NCI-H2171 (cell line): Measurements from ENCODE around the gene SYNGR2.
"Not testable (repeated sequence)": the region's sequence is repeated elsewhere in the genome, so short reads cannot be mapped to it uniquely, and the experiment has no call there.

Experiments used
- DNase-seq: peaks from one replicate; lab custom pipeline; 2025; lab: John Stamatoyannopoulos, UW

Gene SYNGR2

DNA sequence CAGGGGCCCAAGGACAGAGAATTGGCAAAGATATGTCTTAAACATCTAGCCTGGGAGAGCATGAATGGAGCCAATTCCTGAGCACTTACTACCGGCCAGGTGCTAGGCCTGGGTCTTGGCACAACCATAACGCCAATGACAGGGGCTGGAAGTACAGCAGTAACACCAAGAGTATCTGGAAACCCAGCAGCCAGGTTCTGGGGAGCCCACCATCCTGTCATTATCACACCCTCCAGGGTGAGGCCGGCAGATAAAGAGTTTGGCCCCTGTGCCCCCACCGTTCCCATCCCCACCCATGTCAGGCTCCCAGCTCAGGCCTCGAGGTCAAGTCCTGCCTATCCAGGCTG, 38.3 kb upstream of the SYNGR2 start:
- DNase-seq = no peak

DNA sequence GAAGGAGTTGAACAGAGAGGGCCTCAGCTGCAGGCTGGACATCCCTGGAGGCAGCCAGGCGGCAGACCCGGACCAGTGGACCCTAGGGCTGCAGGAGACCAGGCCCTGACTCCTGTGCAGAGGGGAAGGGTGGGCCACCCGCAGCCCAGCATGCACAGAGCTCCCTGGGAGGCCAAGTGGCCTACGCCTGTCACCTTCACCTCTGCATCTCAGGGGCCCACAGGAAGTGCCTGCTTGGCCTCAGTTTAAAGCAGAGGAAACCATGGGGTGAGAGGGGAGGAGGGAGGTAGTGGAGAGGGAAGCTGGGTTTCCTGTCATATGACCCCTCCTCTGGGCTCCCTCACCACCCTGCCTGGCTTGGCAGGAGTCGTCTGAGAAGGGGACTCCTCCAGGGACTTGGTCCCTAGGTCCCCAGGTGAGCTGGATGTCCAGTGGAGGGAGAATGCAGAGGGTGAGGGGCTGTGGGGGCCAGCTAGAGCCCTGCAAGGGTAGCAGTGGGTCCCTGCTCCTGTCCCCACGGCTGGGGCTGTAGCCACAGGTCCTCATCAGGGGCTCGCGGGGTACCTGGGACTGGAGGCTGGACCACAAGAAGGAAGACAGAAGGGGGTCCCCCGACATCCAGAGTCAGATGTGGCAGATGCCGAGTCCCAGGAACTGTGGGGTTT, 37.8 kb upstream of the SYNGR2 start, which contains the start of gene TMC8:
Gene TMC8 (plus strand): TSS at position 335 of the 665 bp plus-strand sequence. CDS start 818 bp downstream, outside the sequence.
- DNase-seq = no peak

DNA sequence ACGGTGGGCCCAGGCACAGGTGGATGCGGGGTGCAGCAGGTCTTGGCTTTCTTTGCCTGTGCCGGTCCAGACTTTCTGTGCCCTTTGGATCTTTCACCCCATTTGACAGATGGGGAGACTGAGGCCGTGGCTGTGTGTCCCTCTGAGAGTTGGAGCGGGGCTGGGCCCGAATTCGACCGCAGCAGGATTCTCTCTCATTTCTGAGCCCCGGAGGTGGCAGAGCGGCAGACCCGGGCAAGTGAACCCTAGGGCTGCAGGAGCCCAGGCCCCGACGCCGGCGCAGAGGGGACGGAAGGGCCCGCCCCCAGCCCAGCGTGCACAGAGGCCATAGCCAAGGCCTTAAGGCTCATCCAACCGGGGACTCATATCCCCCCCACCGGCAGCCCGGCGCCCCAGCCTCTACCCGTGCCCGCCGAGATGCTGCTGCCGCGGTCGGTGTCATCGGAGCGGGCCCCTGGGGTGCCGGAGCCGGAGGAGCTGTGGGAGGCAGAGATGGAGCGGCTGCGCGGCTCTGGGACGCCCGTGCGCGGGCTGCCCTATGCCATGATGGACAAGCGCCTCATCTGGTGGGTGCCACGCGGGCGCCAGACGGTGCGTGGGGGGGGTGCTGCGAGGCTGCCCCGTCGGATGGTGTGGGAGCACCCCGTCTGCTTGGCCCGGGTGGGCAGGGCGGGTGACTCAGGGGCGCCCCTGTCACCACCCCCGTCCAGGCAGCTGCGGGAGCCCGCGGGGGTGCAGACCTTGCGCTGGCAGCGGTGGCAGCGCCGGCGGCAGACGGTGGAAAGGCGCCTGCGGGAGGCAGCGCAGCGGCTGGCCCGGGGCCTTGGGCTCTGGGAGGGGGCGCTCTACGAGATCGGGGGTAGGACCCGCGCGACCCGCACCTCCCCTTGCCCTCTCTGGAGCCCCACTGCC, 37.0 kb upstream of the SYNGR2 start:
- DNase-seq = no peak

DNA sequence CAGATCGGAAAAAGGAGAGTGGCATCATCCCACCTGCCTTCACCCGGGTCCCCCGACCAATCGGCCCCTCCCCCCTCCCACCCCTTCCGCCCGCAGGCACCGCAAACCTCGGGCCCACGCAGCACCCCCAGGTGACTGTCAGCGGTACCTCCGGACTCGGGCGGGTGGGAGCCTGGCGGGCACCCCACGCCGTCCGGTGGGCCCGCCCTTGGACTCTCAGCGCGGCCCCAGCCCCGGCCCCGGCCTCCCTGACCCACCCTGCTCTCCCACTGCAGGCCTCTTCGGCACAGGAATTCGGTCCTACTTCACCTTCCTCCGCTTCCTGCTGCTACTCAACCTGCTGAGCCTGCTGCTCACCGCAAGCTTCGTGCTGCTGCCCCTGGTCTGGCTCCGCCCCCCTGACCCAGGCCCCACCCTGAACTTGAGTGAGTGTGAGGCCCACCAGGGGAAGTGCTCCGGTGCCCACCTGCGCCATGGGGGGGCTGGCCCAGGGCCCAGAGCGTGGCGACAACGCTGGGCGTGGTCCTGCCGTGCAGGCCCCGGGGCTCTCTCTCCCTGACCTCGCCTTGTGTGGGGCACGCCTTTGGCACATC, 36.2 kb upstream of the SYNGR2 start:
- no peak for DNase-seq

DNA sequence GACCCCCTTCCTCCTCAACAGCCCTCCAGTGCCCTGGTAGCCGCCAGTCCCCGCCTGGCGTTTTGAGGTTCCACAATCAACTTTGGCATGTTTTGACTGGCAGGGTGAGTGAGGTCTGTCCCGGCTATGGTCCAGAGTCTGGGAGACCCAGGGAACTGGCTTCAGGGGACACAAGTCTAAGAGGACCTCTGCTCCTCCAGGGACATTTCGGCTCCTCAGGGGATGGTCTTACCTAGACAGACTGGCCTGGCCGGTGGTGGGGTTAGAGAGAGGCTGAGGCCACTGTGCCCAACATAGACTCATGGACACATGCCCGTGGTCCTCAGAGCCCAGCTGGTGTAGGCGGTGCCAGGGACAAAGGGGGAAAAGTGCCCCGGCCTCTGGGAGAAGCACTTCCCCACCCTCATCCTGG, 35.6 kb upstream of the SYNGR2 start:
- DNase-seq = no peak

DNA sequence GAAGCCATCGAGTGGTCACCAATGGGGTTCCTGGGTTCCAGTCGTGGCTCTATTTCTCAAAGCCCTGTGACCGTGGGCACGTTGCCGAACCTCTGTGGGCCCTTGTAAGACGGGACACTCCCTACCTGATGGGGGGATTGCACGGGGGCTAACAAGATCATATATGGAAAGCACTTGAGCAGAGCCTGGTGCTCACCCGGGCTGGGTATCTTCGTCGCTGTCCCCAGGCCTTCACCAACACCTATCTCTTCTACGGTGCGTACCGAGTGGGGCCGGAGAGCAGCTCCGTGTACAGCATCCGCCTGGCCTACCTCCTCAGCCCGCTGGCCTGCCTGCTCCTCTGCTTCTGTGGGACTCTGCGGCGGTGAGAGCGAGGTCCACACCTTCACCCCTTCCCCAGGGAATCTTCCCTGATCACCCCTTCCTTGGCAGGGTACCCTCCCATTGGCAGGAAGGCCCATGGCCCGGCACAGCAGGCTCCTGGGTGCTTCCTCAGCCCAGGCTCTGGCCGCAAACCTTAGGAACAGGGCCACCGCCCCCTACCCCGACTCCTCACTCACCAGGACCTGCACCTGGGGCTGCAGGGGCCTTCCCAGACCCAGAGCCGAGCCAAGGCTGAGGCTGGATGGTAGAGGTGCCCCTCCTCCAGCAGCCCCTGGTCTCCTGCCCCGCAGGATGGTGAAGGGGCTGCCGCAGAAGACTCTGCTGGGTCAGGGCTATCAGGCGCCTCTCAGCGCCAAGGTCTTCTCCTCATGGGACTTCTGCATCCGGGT, 35.0 kb upstream of the SYNGR2 start:
- DNase-seq = no peak

DNA sequence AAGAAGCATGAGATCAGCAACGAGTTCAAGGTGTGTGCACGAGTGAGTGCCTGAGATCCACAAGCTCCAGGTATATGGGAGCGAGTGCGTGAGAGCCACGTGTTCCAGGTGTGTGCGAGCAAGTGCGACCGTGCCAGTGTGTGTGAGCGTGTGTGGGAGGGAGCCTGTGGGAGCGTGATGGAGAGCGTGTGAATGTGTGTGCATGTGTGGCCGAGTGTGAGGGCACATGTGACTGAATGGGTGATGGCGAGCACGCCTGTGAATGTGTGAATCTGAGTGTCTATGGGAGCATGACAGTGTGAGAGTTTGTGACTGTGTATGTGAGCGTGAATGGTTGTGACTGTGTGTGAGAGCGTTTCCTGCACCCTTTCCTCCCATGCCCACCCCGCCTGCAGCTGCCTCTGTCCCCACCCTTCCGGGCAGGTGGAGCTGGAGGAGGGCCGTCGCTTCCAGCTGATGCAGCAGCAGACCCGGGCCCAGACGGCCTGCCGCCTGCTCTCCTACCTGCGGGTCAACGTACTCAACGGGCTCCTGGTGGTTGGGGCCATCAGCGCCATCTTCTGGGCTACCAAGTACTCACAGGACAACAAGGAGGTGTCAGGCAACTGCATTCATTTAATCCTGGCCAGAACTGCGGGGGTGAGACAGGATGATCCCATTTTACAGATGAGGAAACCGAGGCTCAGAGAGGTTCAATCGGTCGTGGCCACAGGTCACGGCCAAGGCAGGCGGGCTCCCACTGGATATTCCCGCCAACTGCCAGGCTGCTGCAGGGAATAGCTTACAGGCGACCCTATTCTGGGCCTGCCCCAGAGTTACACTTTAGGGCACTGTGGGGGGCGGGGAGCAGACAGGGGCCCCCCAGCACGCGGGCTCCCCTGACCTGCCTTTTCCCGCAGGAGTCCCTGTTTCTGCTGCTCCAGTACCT, 34.1 kb upstream of the SYNGR2 start:
- no peak for DNase-seq

DNA sequence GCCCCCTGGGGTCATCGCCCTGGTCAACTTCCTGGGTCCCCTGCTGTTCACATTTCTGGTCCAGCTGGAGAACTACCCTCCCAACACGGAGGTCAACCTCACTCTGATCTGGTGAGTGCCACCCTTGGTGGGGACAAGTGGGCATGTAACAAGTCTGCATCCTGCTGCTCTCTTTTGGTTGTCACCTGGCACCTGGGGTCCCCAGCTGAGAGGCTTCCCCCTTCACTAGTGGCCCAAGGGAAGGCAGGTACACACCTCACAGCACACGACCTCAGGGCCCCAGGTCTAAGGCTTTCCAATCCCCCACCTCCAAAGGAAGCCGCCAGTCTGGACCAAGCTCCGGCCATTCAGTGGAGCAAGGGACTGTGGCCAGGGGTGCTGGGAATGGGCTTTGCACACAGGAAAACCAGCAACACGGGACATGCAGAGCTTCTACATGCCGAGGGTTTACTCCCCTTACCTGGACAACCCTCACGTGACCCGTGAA, 33.4 kb upstream of the SYNGR2 start:
- DNase-seq = no peak

DNA sequence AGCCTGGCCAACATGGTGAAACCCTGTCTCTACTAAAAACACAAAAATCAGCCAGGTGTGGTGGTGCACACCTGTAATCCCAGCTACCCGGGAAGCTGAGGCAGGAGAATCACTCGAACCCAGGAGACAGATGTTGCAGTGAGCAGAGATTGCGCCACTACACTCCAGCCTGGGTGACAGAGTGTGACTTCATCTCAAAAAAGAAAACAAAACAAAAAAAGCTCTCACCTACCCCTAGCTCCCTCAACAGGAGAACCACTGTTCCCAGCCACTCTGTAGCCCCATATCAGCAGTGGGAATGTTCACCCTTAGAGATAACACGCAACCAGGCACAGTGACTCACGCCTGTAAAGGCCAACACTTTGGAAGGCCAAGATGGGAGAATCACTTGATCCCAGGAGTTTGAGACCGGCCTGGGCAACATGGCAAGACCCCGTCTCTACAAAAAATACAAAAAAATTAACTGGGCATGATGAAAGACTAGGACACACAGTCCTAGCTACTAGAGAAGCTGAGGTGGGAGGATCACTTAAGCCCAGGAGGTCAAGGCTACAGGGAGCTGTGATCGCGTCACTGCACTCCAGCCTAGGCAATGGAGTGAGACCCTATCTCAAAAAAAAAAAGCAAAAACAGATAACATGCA, 32.4 kb upstream of the SYNGR2 start:
- no peak for DNase-seq

DNA sequence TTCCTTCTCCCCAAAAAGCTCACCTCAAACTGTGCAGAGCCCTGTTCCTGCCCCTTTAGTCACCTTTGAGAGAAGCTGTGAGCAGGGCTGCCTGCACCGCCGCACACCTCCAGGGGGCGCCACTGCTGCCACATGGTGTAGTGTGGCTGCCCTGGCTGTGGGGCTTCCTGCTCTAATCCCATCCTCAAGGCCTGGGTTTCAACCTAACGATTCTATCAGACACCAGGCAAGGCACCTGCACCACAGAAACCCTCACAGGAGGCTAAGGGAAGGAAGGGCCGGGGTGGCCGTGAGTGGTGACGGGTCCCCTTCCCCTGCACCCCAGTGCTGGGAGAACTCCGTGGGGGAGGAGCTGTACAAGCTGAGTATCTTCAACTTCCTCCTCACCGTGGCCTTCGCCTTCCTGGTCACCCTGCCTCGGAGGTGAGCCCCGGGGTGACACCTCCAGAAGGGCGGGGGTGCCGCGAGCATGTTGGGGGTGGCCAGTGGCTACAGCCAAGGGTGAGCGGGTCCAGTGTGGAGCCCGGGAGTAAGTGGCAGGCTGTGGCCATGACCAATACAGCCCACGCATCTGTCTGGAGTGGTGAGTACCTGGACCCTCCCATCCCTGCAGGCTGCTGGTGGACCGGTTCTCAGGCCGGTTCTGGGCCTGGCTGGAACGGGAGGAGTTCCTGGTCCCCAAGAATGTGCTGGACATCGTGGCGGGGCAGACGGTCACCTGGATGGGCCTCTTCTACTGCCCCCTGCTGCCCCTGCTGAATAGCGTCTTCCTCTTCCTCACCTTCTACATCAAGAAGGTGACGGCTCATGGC, 30.8 kb upstream of the SYNGR2 start:
- no peak for DNase-seq

DNA sequence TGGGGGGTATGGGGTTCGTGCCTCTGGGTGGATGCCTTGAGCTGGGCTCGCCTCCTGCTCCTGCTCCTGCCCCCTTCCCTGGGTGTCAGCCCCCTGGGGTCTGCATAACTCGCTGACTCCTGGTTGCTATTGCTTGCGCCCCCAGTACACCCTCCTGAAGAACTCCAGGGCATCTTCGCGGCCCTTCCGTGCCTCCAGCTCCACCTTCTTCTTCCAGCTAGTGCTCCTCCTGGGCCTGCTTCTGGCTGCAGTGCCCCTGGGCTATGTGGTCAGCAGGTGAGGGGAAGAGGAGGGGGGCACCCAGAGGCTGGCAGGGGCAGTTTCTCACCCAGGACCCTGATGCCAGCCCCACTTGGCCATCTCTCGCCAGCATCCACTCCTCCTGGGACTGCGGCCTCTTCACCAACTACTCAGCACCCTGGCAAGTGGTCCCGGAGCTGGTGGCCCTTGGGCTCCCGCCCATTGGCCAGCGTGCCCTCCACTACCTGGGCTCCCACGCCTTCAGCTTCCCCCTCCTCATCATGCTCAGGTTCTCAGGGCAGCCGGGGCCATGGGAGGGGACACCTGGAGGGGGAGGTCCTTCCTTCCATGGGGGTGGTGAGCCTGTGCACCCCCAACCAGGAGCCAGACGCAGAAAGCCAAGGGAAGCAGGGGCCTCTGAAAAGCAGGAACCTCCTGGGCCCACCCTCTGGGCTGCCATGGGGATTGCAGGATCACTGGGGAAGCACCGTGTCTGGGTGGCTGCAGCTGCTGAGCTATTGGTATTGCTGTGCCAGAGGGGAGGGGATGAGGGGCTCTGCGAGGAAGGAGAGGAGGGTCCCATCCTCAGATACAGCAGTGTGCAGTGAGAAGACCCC, 29.9 kb upstream of the SYNGR2 start:
- no peak for DNase-seq

DNA sequence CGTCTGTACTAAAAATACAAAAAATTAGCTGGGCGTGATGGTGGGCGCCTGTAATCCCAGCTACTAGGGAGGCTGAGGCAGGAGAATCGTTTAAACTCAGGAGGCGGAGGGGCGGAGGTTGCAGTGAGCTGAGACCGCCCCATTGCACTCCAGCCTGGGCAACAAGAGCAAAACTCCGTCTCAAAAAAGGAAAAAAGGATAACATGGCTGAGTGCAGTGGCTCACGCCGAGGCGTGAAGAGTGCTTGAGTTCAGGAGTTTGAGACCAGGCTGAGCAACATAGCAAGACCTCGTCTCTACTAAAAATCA, 28.6 kb upstream of the SYNGR2 start:
- not testable (repeated sequence) for DNase-seq

DNA sequence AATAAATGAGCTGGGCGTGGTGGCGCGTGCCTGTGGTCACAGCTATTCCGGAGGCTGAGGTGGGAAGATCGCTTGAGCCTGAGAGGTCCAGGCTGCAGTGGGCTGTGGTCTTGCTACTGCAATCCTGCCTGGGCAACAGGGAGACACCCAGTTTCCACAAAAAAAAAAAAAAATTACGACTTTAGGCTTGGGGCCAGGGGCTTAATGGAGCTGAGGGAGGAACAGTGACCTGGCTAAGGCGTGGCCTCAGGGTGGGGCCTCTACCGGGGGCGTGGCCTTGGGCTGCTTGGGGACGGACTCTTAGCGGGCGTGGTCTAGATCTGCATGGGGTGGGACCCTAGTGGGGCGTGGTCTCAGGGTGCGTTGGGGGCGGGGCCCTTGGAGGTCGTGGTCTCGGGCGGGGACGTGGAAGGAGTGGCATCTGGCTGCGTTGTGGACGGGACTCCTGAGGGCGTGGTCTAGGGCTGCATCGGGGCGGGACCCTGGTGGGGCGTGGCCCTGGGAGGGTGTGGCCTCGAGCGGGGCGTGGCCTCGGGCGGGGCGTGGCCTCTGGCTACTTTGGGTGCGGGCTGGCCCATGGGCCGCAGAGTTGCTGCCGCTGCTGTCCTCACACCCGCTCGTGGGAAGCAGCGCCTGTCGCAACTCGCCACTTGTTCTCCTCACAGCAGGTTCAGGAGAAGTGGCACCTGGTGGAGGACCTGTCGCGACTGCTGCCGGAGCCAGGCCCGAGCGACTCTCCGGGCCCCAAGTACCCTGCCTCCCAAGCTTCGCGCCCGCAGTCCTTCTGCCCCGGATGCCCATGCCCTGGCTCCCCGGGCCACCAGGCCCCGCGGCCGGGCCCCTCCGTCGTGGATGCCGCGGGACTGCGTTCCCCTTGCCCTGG, 28.0 kb upstream of the SYNGR2 start:
- DNase-seq = peak; percentile 95

DNA sequence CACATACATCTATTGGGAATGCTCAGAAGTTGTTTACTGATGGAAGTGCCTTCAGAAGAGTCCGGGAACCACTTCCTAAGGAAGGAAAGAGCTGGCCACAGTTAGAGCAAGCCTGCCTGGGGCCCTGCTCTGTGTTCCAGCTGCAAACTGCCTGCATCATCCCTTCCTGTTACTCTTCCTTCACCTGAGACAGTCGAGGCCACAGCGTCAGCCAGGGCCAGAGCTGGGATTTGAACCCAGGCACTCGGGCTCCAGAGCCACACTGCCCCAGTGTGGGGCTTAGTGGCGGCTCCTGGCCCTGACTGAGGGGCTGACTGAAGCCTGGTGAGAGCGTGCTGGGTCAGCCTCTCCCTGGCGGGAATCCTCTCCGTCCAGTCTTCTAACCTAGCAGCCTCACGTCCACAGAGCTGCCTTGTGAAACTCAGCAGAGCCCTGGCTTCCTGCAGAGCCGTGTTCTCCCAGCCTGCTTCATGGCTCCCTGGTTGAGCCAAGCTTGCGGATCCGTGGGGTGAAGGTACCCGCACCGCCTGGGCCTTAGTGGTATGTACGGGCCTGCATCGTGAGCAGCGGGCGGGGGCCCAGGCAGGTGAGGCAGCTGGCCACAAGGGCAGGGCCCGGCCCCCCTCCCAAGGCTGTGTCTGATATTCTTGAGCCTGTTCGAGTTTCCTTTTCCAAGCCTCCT, 26.8 kb upstream of the SYNGR2 start:
- no peak for DNase-seq

DNA sequence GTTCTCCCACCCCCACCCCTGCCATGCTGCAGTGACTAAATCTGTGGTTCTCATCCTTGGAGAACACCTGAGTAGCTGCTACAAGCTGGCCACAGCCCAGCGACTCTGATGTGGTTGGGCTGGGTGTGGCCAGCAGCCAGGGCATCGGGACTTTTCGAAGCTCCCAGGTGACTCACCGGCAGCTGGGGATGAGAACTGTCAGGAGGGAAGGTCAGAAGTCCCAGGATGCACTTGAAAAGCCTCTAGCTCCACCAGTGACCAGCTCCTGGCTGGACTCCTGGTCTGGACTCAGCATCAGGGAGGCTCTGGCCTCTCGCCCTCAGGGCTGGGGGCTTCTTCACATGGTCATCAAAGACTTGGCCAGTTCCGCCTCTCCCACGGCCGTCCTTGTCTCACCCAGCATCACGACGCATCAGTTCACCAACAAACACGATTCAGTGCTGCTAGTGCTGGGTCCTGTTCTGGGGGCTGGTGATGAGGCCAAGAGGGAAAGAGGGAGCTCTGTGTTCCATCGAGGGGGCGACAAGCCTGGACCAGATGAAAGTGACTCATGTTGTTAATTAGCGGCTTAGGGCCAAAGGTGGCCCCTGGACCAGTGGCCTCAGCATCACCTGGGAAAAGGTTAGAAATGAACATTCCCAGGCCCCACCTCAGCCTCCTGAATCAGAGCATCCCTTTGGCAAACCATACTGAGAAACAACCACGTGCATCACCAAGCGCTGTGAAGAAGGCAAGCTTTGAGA, 26.1 kb upstream of the SYNGR2 start:
- DNase-seq = no peak
